ENCODE measurements around the gene PRR12. TPM values are rescaled to one million over a fixed set of nuclear protein-coding genes. Genes with fewer than 3 reads are reported as not detected.

The PRR12 gene
- total RNA-seq, 1 donor from 2014 or later: 0.79 TPM

- FAIRE-seq: no peak
- Histone ChIP-seq H3K36me3 (ENCODE audit: control insufficient read depth, insufficient read depth, low read length) (peaks cover 6% of the 10 kb centered on the region), H3K4me3 (ENCODE audit: low read depth, low read length) (no peak overlapping the region), H3K27me3 (ENCODE audit: control insufficient read depth, insufficient read depth, low read length) (no peaks in the 10 kb centered on the region)
- DNase-seq (ENCODE audit: low read depth): no peak
- no peak for TF ChIP-seq CTCF (IDR thresholded peaks at IDR 0.05; ENCODE audit: insufficient read depth, low read length, severe bottlenecking)
Measured at GRCh38 chr19:49589502-49589905, 1.5 kb upstream of the PRR12 start.

GRCh38 chr19:49590071-49590970 lies 661 bp upstream of the PRR12 start:
- peak; percentile 92 for DNase-seq (ENCODE audit: low read depth)
- no peak for FAIRE-seq
- peak; percentile 5 for TF ChIP-seq CTCF (IDR thresholded peaks at IDR 0.05; ENCODE audit: insufficient read depth, low read length, severe bottlenecking)
- Histone ChIP-seq H3K36me3 (ENCODE audit: control insufficient read depth, insufficient read depth, low read length) (peaks cover 10% of the 10 kb centered on the region), H3K27me3 (ENCODE audit: control insufficient read depth, insufficient read depth, low read length) (no peaks in the 10 kb centered on the region), H3K4me3 (ENCODE audit: low read depth, low read length) (peak overlapping the region; percentile 45)

- DNase-seq (ENCODE audit: low read depth) (peak; percentile 31), FAIRE-seq (peak; percentile 28)
- TF ChIP-seq CTCF (IDR thresholded peaks at IDR 0.05; ENCODE audit: insufficient read depth, low read length, severe bottlenecking): no peak
- peaks cover 14% of the 10 kb centered on the region for H3K36me3 ChIP-seq (ENCODE audit: control insufficient read depth, insufficient read depth, low read length)
- peak overlapping the region; percentile 45 for H3K4me3 ChIP-seq (ENCODE audit: low read depth, low read length)
- no peaks in the 10 kb centered on the region for H3K27me3 ChIP-seq (ENCODE audit: control insufficient read depth, insufficient read depth, low read length)
Measured at GRCh38 chr19:49591731-49592485, 926 bp downstream of the PRR12 start.

- TF ChIP-seq CTCF (IDR thresholded peaks at IDR 0.05; ENCODE audit: insufficient read depth, low read length, severe bottlenecking): no peak
- Histone ChIP-seq H3K4me3 (ENCODE audit: low read depth, low read length) (peak overlapping the region; percentile 45), H3K27me3 (ENCODE audit: control insufficient read depth, insufficient read depth, low read length) (no peaks in the 10 kb centered on the region), H3K36me3 (ENCODE audit: control insufficient read depth, insufficient read depth, low read length) (peaks cover 15% of the 10 kb centered on the region)
- DNase-seq (ENCODE audit: low read depth) (peak; percentile 71), FAIRE-seq (no peak)
Measured at GRCh38 chr19:49592486-49593232, 1.7 kb downstream of the PRR12 start.

- peaks cover 16% of the 10 kb centered on the region for H3K36me3 ChIP-seq (ENCODE audit: control insufficient read depth, insufficient read depth, low read length)
- H3K4me3 ChIP-seq (ENCODE audit: low read depth, low read length): peak overlapping the region; percentile 45
- DNase-seq (ENCODE audit: low read depth): peak; percentile 81
- H3K27me3 ChIP-seq (ENCODE audit: control insufficient read depth, insufficient read depth, low read length): no peaks in the 10 kb centered on the region
- no peak for TF ChIP-seq CTCF (IDR thresholded peaks at IDR 0.05; ENCODE audit: insufficient read depth, low read length, severe bottlenecking)
- no peak for FAIRE-seq
Measured at GRCh38 chr19:49593233-49594113, 2.5 kb downstream of the PRR12 start.
